Right lung (tissue), 5 donors: ENCODE results near the gene SCARF1. TPM values are rescaled to one million over a fixed set of nuclear protein-coding genes. Genes with fewer than 3 reads are reported as not detected.

Source experiments
- DNase-seq, 2 donors: peaks; one replicate each; pipeline ENCODE4 v3.0.0-alpha.2; 2013
- polyA plus RNA-seq, 5 donors: library from polyadenylated mRNA; unstranded; fragments of 120-200 nt; gene quantifications; one replicate each; pipeline versions ENCODE4 v1.2.1 to v1.2.3, GENCODE V29; 2013; ENCODE audit warnings: inconsistent platforms in 1 of 5, low replicate concordance in 1 of 5; ENCODE audit not compliant: insufficient read length in 5 of 5, insufficient read depth in 1 of 5

Gene SCARF1
- polyA plus RNA-seq, 5 donors, result 14.6 to 23.5 (median 20.4) TPM

DNA sequence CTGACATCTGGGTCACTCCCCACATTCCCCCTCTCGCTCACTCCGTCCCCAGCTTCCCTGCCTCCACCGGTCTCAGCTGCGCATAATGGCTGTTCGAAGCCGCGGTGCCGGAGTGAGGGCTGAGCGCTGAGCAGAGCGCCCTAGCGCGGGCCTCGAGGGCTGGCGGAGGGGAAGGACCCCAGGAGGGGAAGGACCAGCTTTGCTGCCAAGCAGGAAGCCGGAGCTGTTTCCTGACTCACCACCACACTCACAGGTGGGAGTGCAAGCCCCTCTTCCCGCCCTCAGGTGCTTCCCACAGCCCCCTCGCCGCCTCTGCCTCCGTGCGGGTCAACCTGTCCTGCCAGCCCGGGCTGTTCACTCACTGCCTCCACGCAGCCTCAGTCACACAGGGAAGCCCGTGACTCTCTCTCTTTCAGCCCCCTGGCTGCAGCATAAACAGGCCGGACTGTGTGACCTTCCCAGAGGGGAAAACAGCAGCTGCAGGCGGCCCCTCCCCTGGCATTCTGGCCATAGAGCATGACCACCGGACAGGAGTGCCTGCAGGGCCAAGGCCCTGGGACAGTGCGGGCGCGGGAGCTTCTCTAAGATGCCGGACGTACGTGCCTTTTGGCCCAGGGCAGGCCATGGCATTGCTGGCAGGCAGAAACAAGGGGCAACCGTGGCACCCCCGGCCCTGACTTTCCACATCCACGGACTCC is 40.6 kb downstream of the SCARF1 start:
- DNase-seq, result no peak

DNA sequence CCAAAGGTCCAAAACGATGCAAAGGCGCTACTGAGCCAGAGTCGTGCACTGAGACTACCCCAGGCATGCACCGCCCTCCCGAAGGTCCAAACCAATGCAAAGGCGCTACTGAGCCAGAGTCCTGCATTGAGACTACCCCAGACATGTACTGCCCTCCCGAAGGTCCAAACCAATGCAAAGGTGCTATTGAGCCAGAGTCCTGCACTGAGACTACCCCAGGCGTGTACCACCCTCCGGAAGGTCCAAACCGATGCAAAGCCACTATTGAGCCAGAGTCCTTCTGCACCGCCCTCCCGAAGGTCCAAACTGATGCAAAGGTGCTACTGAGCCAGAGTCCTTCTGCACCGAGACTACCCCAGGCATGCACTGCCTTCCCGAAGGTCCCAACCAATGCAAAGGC is 44.0 kb downstream of the SCARF1 start:
- no peak for DNase-seq

DNA sequence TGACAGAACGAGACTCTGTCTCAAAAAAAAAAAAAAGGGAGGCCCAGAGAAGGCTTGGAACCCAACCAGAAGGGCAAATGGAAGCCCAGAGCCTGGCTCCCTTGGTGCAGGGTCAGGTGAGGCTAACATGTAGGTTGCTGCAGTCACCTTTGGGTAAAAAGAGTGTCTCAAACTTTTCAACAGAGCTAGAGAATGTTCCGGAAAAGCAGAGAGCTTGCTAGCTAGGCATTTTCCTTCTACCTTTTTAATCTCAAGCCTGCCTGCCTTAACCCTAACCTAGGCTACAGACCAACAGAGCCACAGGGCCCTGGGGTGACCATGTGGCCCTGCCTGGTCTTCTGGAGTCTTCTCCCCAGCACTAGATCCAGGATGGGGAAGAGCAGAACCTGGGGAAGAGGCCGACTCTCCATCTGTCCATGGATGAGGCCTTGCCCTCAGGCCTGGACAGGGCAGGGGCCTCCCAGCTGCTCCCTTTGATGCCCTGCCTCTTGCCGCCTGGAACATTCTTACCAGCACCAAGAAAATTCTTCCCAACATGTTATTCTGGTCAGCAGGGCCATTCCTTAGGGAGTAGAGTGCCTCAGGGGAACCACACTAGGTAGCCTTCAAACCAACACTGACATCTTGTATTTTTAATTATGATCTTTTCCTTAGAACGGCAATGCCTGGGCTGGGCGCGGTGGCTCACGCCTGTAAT is 47.0 kb downstream of the SCARF1 start:
- no peak for DNase-seq

DNA sequence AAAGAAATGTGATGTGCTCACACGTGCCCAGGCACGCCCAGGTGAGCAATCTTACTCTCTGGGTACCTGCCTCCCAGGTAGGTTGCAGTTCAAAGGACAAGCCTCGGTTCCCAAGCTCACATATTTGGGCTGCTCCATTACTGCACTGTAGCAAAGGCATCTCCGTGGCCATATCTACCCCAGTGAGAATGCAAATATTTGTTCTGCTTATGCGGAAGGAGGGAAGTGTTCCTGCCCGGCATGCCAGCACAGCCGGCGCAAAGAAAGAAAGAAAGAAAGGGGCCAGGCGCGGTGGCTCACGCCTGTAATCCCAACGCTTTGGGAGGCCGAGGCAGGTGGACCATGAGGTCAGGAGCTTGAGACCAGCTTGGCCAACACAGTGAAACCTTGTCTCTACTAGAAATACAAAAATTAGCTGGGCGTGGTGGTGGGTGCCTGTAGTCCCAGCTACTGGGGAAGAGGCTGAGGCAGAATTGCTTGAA is 47.6 kb downstream of the SCARF1 start:
- no peak for DNase-seq

DNA sequence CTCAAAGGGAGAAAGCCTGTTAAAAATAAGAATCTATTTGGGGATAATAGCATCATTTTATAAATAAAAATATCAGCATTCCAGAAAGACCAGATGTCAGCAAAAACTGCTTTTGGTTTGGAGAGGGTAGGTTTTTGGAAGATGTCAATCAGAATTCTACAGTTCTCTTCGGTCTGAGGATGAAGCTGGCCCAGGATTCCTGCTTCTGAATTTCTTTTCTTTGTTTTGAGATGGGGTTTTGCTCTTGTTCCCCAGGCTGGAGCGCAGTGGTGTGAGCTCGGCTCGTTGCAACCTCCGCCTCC is 52.0 kb downstream of the SCARF1 start:
- no peak for DNase-seq

DNA sequence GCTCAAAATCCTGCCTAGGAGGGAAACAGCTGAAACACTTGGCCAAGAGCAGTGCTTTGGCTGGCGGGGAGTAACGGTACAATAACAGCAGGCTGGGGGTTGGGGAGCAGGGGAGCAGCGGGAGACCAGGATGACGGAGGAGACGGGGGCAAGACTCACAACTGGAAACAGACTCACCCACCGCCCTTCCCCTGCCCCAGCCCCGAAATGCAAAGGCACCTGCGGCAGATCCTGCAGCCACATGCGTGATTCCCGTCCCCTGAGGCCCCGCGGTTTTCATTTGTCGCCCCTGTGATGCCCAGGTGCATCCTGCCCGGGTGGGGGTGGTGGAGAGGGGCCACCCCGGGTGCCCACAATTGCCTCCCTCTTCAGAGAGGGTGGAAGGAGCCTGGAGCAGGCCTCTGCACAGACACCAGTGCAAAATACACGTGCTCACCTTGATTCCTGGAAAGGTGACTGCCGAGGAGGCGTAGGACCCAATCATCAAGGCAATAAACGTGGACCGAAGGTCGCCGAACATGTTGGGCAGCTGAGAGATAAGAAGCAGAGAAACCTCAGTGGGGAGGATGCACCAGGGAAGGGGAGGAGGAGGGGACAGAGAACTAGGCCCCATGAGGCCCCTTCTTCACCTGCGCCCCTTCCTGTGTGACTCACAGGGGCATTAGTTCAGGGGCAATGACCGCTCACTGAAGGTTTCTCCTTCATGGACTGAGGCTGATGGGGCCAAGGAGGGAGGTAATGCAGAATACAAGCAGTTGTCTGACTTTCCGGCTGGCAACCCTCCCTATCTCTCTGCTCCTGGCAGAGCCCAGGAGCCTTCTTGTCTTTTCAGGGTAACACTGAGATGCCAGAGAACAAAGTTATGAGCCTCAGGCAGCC is 52.5 kb downstream of the SCARF1 start:
- no peak for DNase-seq

DNA sequence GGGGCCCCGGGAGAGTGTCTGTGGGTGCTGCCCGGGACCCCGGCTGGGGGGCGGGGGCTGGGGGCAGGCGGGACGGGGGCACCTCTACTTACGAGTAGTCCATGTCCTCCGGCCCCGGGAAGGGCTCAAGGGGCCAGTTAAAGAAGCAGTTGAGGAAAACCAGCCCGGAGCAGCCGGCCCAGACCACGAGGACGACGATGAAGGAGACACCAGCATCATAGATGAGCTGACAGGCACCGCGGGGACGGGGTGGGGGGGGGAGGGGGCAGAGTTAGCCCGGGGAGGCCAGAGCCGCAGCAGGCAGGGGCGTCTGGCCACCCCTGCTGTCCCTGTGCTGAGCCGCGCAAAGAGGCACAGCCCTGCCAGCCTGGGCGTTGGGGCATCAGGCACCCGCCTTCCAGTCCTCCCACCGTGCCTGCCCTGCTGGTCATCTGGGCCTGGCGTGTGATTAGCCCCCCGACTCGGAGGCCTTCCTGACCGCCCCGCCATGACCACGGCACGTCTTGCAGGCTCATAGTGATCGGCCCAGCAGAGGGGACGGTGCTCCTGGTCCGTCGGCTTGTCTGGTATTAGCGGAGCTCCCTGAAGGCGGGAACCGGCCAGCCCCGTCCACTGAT is 54.0 kb downstream of the SCARF1 start:
- DNase-seq, result no peak

DNA sequence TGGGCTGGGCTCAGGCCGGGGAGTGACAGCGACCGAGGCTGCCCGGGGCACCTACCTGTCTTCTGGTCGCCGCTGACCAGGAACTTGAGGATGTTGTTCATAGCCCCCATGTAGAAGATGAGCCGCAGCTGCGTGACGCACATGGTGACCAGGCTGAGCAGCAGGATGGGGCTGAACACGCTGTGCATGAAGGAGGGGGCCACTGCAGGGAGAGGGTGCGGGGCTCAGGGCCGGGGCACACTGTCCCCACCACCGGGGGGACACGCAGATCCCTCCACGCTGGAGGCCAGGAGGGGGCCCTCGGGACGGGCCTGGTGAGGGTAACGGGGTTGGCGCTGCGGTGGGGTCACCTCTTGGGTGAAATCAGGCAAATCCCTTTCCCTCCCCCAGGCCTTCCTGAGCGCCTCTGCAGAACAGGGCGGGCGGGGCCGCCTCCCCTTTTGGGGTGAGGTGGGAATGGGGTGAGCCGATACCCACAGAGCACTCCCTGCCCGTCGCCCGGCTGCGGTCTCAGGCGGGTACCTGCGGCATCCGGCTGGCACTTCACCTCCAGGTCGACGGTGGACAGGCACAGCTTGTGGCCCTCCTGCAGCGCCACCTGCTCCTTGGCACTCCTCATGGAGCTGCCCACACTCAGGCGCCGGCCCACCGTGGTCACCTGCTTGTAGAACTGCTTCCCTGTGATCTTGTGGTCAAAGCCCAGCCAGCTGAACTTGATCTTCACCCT is 54.6 kb downstream of the SCARF1 start:
- DNase-seq, result no peak

DNA sequence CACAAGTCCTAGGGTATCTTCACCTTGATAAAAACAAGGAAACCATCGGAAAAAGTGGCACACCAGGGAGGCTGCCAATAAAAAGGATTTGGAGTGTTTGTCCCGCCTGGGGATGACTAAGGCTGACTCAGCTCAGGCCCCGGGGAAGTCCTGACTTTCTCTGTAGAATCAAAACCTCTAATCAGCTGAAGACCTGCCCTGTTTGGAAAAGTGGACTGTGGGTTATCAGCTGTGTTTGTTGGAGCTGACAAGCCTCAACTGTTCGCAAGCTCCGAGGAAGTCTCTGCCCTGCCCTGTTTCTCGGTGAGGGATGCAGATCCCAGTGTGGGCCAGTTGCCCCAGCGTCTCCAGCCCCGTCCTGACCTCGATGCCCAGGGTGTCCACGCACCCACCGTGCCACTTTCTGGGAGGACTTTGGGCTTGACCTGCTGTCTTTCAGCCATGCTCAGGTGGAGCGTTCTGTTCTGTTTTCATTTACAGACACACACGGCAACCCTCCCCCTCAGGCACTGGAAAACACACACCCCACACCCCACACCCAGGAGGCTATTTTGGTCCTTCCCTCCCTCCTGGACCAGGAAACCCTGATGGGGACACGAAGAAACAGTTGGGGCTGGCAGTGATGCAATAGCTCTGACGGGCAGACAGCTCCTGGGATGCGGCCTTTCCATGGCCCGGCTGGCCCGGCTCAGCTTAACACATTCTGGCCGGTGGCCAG is 55.3 kb downstream of the SCARF1 start:
- no peak for DNase-seq

DNA sequence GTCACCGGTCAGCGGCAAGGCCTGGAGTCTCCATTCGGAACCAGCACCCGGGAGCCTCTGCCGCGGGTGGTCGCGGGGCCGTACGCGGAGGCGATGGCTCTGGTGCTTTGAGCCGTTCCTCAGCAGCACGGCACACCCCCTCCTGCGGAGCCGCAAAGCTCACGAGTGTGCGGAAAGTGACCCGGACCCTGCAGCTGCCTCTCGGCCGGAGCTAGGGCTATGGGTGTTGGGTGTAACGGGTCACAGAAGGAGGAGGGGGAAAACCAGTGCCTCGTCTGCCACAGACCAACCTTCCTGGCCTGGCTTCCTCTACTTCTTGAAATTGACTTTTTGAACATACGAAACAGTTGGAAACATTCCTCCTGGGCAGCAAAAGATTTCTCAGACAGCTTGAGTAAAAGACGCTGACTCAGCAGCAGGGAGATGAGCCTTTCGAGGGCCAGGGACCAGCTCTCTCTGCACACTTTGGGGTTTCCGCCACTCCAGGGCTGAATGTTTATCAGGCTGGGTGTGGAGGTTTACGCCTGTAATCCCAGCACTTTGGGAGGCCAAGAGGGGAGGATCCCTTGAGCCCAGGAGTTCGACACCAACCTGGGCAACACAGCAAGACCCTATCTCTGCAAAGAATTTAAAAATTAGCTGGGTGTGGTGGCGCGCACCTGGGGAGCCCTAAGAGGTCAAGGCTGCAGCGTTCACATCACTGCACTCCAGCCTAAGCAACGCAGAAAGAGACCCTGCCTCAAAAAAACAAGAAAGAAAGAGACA is 56.5 kb downstream of the SCARF1 start:
- DNase-seq, result no peak

DNA sequence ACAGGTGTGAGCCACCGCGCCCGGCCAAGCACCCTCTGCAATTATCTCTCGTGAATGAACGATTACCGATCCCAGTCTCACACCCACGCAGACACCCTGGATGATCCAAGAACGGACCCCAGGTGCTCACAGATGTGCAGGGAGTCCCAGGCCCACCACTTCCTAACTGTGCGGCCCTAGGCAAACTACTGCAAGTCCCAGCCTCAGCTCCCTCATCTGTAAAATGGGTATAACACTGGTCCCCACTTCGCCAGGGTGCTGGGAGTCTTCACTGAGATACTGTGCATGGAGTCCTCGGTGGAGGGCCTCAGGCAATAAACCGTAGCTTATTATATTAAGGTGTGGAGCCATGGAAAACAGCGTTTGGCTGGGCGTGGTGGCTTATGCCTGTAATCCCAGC is 61.4 kb downstream of the SCARF1 start:
- no peak for DNase-seq

Other genes with a start within 250 kb of the SCARF1 start
- gene YWHAE, start 245.5 kb downstream of the SCARF1 start, polyA plus RNA-seq, result 100 to 1,000 TPM; 780 to 913 (median 839) TPM
- 10 to 100 TPM; 51.4 to 61.2 (median 54.1) TPM for gene CRK, start 189.5 kb downstream of the SCARF1 start, polyA plus RNA-seq
- 10 to 100 TPM; 60.0 to 88.9 (median 78.5) TPM for gene MYO1C, start 153.0 kb downstream of the SCARF1 start, polyA plus RNA-seq
- gene INPP5K, start 129.1 kb downstream of the SCARF1 start, polyA plus RNA-seq, result 10 to 100 TPM; 25.7 to 32.9 (median 28.8) TPM
- gene PITPNA, start 82.9 kb downstream of the SCARF1 start, polyA plus RNA-seq, result 10 to 100 TPM; 55.0 to 66.0 (median 65.4) TPM
- 10 to 100 TPM; 21.0 to 29.0 (median 23.4) TPM for gene SLC43A2, start 16.9 kb downstream of the SCARF1 start, polyA plus RNA-seq
- gene RILP, start 4.1 kb upstream of the SCARF1 start, polyA plus RNA-seq, result 10 to 100 TPM in 1 of 5 donors, 1 to 10 TPM in 4; 6.2 to 10.2 (median 7.7) TPM
- 100 to 1,000 TPM; 241 to 367 (median 316) TPM for gene PRPF8, start 39.1 kb upstream of the SCARF1 start, polyA plus RNA-seq
- gene TLCD2, start 64.6 kb upstream of the SCARF1 start, polyA plus RNA-seq, result 10 to 100 TPM in 1 of 5 donors, 1 to 10 TPM in 4; 8.2 to 12.8 (median 9.1) TPM
- gene WDR81, start 79.0 kb upstream of the SCARF1 start, polyA plus RNA-seq, result 10 to 100 TPM in 3 of 5 donors, 1 to 10 TPM in 2; 6.6 to 13.7 (median 10.1) TPM
- gene SERPINF2, start 97.1 kb upstream of the SCARF1 start, polyA plus RNA-seq, result 1 to 10 TPM; 2.5 to 6.0 (median 3.5) TPM
- 10 to 100 TPM; 44.6 to 76.4 (median 53.1) TPM for gene SERPINF1, start 116.3 kb upstream of the SCARF1 start, polyA plus RNA-seq
- 10 to 100 TPM; 16.4 to 23.5 (median 19.1) TPM for gene SMYD4, start 184.2 kb upstream of the SCARF1 start, polyA plus RNA-seq
- gene RPA1, start 184.3 kb upstream of the SCARF1 start, polyA plus RNA-seq, result 100 to 1,000 TPM; 121 to 149 (median 129) TPM